Measurements from ENCODE around the gene PTPN13.

The PTPN13 gene

DNA sequence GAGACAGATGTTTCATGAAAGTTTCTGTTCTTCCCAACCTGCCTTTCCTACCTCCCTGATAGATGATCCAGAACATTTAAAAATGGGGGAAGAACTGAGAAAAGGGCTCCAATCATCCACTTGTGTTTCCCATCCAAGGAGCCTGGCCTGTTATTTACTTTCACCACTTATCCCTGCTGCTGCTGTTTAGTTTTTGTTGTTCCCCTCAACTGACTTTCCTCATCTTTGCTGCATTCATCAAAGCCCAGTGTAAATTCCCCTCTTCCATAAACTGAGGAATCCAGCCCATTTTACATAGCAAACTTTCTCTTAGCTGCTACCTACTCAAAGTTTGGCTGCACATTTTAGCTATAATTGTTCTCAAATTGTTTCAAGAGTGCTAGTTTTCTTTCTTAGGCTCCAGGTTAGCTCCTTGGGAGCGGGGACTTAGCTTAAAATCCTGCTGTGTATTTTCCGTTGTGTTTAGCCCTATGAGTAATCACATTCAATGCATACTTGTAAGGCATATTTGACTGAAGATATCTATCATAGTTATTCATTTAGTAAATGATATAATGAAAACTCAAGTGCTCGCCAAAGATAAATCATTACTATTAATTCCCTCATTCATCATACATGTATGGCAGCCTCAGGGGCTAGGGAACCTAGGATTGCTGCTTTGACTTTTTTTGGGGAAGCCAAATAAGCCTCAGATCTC, 1.4 kb upstream of the PTPN13 start:
- TF ChIP-seq, protein P1, sequence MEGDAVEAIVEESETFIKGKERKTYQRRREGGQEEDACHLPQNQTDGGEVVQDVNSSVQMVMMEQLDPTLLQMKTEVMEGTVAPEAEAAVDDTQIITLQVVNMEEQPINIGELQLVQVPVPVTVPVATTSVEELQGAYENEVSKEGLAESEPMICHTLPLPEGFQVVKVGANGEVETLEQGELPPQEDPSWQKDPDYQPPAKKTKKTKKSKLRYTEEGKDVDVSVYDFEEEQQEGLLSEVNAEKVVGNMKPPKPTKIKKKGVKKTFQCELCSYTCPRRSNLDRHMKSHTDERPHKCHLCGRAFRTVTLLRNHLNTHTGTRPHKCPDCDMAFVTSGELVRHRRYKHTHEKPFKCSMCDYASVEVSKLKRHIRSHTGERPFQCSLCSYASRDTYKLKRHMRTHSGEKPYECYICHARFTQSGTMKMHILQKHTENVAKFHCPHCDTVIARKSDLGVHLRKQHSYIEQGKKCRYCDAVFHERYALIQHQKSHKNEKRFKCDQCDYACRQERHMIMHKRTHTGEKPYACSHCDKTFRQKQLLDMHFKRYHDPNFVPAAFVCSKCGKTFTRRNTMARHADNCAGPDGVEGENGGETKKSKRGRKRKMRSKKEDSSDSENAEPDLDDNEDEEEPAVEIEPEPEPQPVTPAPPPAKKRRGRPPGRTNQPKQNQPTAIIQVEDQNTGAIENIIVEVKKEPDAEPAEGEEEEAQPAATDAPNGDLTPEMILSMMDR (IDR thresholded peaks at IDR 0.05; ENCODE audit: extremely low read depth, missing control alignments) = no peak
- DNase-seq (ENCODE audit: low spot score) = no peak

DNA sequence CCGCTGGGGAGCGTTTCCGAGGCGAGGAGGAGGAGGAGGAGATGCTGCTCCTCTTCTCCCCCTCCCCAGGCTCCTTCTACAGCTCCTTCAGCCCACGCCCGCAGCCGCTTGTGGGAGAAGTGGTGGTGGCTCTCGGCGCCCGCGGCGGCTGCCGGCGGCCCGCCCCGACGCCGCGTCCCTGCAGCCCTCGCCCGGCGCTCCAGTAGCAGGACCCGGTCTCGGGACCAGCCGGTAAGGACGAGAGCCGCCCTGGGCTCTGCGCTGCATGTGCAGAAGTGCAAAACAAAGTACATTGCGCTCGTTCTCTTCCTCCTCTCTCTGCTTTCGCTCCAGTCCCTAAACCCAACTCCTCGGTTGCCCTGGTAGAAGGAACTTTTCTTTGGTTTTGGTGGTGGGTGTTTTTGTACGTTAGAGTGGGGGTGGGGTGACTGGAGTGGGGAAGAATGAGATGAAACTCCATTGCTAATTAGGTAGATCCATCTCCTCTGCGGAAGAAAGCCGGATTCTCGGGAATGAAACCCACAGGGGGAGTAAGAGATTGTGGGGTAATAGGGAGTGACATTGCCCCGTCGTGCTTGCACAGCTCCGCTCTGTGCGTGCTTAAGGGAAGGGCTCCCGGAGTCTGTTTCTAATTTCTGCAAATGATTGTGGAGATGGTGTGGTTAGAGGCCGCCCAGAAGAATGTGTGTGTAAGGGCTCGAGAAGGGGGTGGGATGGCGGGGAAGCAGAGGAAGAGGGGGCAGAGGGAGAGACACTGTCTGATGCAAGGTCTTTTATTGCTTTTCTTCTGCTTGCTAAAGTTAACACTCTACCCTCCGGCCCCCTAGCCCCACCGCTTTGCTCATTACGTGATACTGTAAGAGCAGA, 677 bp downstream of the PTPN13 start:
- TF ChIP-seq, protein P1 (IDR thresholded peaks at IDR 0.05; ENCODE audit: extremely low read depth, missing control alignments) = no peak

DNA sequence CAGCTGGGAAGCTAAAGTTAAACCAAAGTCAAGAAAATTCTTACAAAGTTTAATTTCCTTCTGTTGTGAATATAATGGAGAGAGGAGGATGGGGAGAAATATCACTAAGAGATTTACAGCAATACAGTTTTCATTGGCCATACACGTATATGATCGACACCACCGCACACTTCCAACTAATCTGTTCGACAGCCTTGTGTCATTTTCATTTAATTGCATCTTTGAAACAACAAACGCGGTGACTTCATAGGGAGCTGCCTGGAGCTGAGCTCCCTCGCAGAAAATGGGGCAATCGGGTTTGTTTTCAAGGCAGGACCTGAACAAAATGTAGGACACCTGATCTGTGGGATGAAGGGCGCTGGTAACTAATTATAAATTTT, 1.3 kb downstream of the PTPN13 start:
- TF ChIP-seq, protein P1 (IDR thresholded peaks at IDR 0.05; ENCODE audit: extremely low read depth, missing control alignments) = no peak
- DNase-seq (ENCODE audit: low spot score) = no peak

More for the DNA sequence above, 677 bp downstream of the PTPN13 start:
- DNase-seq (ENCODE audit: low spot score) = peak; percentile 38

DNA sequence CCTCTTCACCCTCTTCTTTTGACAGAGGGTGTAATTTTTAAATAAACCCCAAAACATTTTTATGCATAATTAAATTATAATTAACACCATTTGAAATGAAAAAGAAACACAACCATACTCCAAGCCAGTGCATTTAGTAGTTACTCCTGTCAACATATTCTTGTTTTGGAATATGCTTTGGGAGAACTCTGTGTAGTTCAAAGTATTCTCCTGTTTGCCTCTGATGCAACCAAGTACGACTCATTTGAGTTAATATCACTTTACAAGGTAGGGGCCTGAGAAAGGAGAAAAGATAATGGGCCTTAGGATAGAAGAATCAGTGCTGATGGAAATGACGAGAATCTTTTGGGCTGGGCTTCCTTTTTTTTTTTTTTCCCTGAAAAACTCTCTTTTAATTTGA, 2.7 kb downstream of the PTPN13 start:
- TF ChIP-seq, protein P1 (IDR thresholded peaks at IDR 0.05; ENCODE audit: extremely low read depth, missing control alignments) = no peak
- DNase-seq (ENCODE audit: low spot score) = no peak

DNA sequence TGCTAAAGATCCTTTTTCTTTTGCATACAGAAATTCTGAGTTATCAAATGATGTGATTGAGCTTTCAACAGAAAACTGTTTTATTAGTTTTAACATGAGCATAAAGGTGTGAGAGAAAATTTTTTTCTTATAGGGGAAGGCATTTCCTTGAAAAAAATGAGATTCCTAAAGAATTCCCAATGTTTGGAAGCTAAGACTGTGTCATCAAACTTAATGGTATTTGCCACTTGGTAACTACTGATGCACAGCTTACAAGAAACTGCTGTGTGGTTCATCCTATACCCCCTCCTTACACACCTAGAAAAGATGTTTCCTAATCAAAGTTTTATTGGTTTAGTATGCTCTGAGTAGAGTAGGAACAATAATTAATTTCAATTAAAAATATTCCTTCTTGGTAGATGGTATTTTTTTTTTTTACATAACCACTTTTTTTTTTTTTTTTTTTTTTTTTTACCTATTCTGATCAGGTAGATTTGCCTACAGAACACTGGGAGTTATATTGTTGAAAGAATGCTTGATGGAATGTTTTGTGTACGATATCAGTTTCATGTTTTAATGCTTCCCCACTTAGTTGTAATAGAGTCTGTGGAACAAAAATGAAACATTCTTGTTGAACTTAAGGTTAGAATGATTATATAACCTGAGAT, 6.0 kb downstream of the PTPN13 start:
- TF ChIP-seq, protein P1 (IDR thresholded peaks at IDR 0.05; ENCODE audit: extremely low read depth, missing control alignments) = no peak
- DNase-seq (ENCODE audit: low spot score) = no peak

DNA sequence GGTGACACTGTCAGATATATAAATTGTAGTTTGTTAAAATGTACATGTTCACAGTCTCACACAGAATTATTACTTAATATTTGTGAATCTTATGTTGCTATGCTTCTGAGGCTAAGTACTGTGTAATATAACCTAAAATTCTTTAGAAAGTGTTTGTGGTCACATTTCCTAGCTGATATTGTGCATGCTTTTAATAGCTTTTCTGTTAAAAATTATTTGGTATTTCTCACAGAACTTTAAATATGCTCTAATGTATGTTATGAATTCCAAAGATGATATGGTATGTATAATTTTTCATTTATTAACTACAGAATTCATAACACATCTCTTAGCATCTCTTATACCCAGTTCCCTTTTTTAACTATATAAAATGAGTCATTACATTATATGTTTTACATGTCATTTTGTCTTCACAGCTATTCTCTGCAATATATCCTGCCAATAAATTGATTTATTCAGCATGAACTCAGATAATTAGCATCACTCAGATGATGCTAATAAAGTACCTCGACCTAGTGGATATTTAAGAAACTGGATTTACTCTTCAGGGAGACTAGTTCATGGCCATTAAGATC, 9.3 kb downstream of the PTPN13 start:
- TF ChIP-seq, protein P1 (IDR thresholded peaks at IDR 0.05; ENCODE audit: extremely low read depth, missing control alignments) = no peak
- DNase-seq (ENCODE audit: low spot score) = no peak
